Heart left ventricle (tissue), 16 donors: ENCODE measurements around the gene PGAP3. TPM values are rescaled to one million over a fixed set of nuclear protein-coding genes. Genes with fewer than 3 reads are reported as not detected.

Experiments
- ATAC-seq, 4 donors: fragments of 200-7000 bp; cut with Tn5 transposase; one replicate each; pipeline ENCODE4 v1.9.1; 2020 to 2022; ENCODE audit warnings: moderate library complexity in 4 of 4, mild to moderate bottlenecking in 3 of 4, moderate number of reproducible peaks in 1 of 4
- DNase-seq, 5 donors: peaks; one replicate each; pipeline ENCODE4 v3.0.0-alpha.2; 2020
- H3K27ac ChIP-seq, 12 donors: fragments of 200-600 bp; sonication (generic) in 4 of 12; one replicate each; pipeline versions ENCODE4 v1.5.0 to v1.8.0; 2016 to 2022; ENCODE audit warnings: mild to moderate bottlenecking in 2 of 12
- H3K27me3 ChIP-seq, 9 donors: fragments of 200-600 bp; sonication (generic) in 2 of 9; one replicate each; pipeline versions ENCODE4 v1.5.1 to v1.8.0; 2016 to 2022; ENCODE audit warnings: mild to moderate bottlenecking in 3 of 9
- H3K36me3 ChIP-seq, 9 donors: fragments of 200-600 bp; sonication (generic) in 2 of 9; one replicate each; pipeline versions ENCODE4 v1.5.0 to v1.8.0; 2018 to 2022; ENCODE audit warnings: mild to moderate bottlenecking in 2 of 9
- H3K4me1 ChIP-seq, 12 donors: fragments of 200-600 bp; sonication (generic) in 4 of 12; one replicate each; pipeline versions ENCODE4 v1.5.0 to v1.8.0; 2016 to 2022; ENCODE audit warnings: mild to moderate bottlenecking in 3 of 12
- H3K4me3 ChIP-seq, 12 donors: fragments of 200-600 bp; sonication (generic) in 4 of 12; one replicate each; pipeline versions ENCODE4 v1.5.0 to v1.8.0; 2017 to 2022; ENCODE audit warnings: mild to moderate bottlenecking in 9 of 12, moderate library complexity in 4 of 12
- H3K9me3 ChIP-seq, 12 donors: fragments of 200-600 bp; sonication (generic) in 4 of 12; one replicate each; pipeline versions ENCODE4 v1.5.0 to v1.8.0; 2016 to 2022; ENCODE audit warnings: mild to moderate bottlenecking in 1 of 12
- CTCF ChIP-seq, 12 donors: fragments of 200-600 bp; sonication (generic) in 4 of 12; IDR thresholded peaks; one replicate each; pipeline versions ENCODE4 v1.5.0 to v1.8.0; 2018 to 2022; ENCODE audit warnings: antibody characterized with exemption in 12 of 12, mild to moderate bottlenecking in 5 of 12
- POLR2A ChIP-seq, 2 donors: fragments of 450-650 bp; IDR thresholded peaks; one replicate each; pipeline ENCODE4 v1.6.1; 2017; ENCODE audit warnings: antibody characterized with exemption in 2 of 2, mild to moderate bottlenecking in 2 of 2, moderate library complexity in 2 of 2
- WGBS, 4 donors: extraction: QIAGEN DNeasy Blood & Tissue Kit in 2 of 4; methylation state at CpG; one replicate each; pipeline versions ENCODE4 v1.1.5 to v1.1.7; 2013 to 2018; 5-methylcytosine and 5-hydroxymethylcytosine counted together
- intact Hi-C, 10 donors: fragments of 100-400 bp; cut with DNase I; formaldehyde crosslinking; loops; one replicate each; pipeline versions ENCODE4 v1.11.1 to v1.14.2; 2022
- polyA plus RNA-seq, 2 donors: library from polyadenylated mRNA; stranded (reverse); fragments of 200-250 nt; gene quantifications; one replicate each; pipeline ENCODE4 v1.2.3, GENCODE V29; 2013
- total RNA-seq, 9 donors: library from RNA; depleted of rRNA in 2 of 9; stranded (reverse); fragments of >200 nt in 2 of 9; fragmentation: NEBNext Ultra II Directional in 3 of 9; extraction: Animal tissue kit (Norgen Biotek cat#: 25700) in 3 of 9; gene quantifications; one replicate each; pipeline versions ENCODE4 v1.1.0 to v1.2.4, GENCODE V29; 2016 to 2023
- donor health status: ischemic (EF 13 %, LVEDD 7.1; RV severe dilation, severe dysfunction).
- donor health status: healthy with polysubstance abuse.
- donor health status: DM: no; HTN: yes; CAD: no.
- donor health status: DM: no; HTN: no; CAD: no.
- donor health status: ischemic (EF 25% LVEDD 6.9; RV normal size, moderate dysfunction).
- donor health status: ischemic (EF 25% LVEDD 5.7; RV mildly dilated, moderate dysfunction).
- donor health status: healthy.
- donor health status: DM: yes; HTN: yes; CAD: no.
- donor health status: ischemic (EF 35%, LVEDD 5.7; RV mildly dilated, moderate dysfunction).
- donor health status: nonischemic (EF 11% LVEDD 7.7; RV severe dilation, severe dysfunction).
- donor health status: DM: yes; HTN: yes; CAD: no.
- donor health status: PGD.
- donor health status: ischemic (EF 29% LVEDD 5.4; RV normal size, mild dysfunction).
- donor health status: nonischemic (EF 23%, LVEDD 6.1; RV moderate dilation, normal function).

PGAP3 gene
- total and polyA plus RNA-seq, 11 donors = 8.0 to 18.8 (median 13.3) TPM

DNA sequence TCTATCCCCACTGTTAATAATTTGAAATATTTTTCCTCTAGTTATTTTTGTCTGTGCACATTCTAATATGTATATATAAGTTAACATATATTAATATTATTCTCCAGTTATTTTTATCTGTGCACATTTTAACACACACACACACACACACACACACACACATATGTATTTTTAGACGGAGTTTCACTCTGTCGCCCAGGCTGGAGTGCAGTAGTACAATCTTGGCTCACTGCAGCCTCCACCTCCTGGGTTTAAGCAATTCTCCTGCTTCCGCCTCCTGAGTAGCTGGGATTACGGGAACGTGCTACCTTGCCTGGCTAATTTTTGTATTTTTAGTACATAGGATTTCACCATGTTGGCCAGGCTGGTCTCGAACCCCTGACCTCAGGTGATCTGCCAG is 29.8 kb upstream of the PGAP3 start:
- Histone ChIP-seq H3K9me3 (no peaks in the 10 kb centered on the region), H3K27ac (no peak overlapping the region), H3K36me3 (peaks cover 0 to 89% (median 61%) of the 10 kb centered on the region in 9 donors), H3K4me1 (peaks cover 0 to 17% (median 4%) of the 10 kb centered on the region in 12 donors), H3K4me3 (no peak overlapping the region), H3K27me3 (no peaks in the 10 kb centered on the region)
- no peak for DNase-seq
- 62 to 69% (median 66%) methylated on average over 6 of the region's 6 CpGs for WGBS, 4 donors
- TF ChIP-seq CTCF (IDR thresholded peaks at IDR 0.05) = no peak
- TF ChIP-seq POLR2A (IDR thresholded peaks at IDR 0.05) = no peak
- intact Hi-C loops = no loop called here
- ATAC-seq = no peak

GRCh38 chr17:39716879-39717536 is 29.2 kb upstream of the PGAP3 start:
- peak overlapping the region in 9 of 12 donors; percentile 24 to 76 (median 51) for H3K27ac ChIP-seq
- no peak for TF ChIP-seq CTCF (IDR thresholded peaks at IDR 0.05)
- TF ChIP-seq POLR2A (IDR thresholded peaks at IDR 0.05) = no peak
- peaks cover 0 to 17% (median 4%) of the 10 kb centered on the region in 12 donors for H3K4me1 ChIP-seq
- H3K9me3 ChIP-seq = no peaks in the 10 kb centered on the region
- ATAC-seq (peak; percentile 29 to 78 (median 68)), DNase-seq (peak in 1 of 5 donors; percentile 33)
- intact Hi-C loops = no loop called here
- H3K4me3 ChIP-seq = no peak overlapping the region
- peaks cover 0 to 90% (median 62%) of the 10 kb centered on the region in 9 donors for H3K36me3 ChIP-seq
- H3K27me3 ChIP-seq = no peaks in the 10 kb centered on the region
- WGBS, 4 donors = 68 to 75% (median 69%) methylated on average over 8 to 11 of the region's 11 CpGs

DNA sequence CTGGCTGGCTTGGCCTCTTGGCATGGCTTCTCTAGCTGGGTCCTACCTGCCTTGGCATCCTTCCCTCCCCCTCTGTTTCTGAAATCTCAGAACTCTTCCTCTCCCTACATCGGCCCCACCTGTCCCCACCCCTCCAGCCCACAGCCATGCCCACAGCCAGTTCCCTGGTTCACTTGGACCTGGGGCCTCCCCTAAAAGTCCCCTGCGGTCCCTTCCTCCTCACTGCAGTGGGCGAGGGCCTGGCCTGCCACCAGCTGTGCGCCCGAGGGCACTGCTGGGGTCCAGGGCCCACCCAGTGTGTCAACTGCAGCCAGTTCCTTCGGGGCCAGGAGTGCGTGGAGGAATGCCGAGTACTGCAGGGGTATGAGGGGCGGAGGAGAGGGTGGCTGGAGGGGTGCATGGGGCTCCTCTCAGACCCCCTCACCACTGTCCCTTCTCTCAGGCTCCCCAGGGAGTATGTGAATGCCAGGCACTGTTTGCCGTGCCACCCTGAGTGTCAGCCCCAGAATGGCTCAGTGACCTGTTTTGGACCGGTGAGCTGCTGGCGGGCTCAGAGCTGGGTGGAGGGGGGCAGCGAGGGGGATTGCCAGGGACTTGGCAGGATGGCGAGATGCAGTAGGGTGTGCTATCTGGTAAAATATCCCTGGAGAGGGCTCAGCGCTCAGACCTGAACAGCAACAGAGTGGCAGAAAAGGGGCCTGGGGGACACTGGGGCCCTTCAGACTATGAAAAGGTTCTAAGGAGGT is 28.4 kb upstream of the PGAP3 start:
- intact Hi-C loops = no loop called here
- TF ChIP-seq POLR2A (IDR thresholded peaks at IDR 0.05) (no peak), CTCF (IDR thresholded peaks at IDR 0.05) (no peak)
- H3K27me3 ChIP-seq = no peaks in the 10 kb centered on the region
- H3K4me3 ChIP-seq = no peak overlapping the region
- H3K27ac ChIP-seq = peak overlapping the region in 10 of 12 donors; percentile 24 to 76 (median 47)
- WGBS, 4 donors = 58 to 75% (median 69%) methylated on average over 14 to 15 of the region's 15 CpGs
- ATAC-seq (peak; percentile 73 to 89 (median 75)), DNase-seq (peak in 3 of 5 donors; percentile 43 to 48 (median 47))
- peaks cover 0 to 17% (median 4%) of the 10 kb centered on the region in 12 donors for H3K4me1 ChIP-seq
- H3K36me3 ChIP-seq = peaks cover 0 to 90% (median 66%) of the 10 kb centered on the region in 9 donors
- H3K9me3 ChIP-seq = no peaks in the 10 kb centered on the region
